OCI-M1 (cell line): ENCODE data around the gene WRAP53.

Experiments
- DNase-seq: peaks from one replicate; lab custom pipeline; 2025; lab: John Stamatoyannopoulos, UW

Gene WRAP53

GRCh38 chr17:7684851-7685532 is 3.3 kb upstream of the WRAP53 start:
- peak; percentile 54 for DNase-seq

DNA sequence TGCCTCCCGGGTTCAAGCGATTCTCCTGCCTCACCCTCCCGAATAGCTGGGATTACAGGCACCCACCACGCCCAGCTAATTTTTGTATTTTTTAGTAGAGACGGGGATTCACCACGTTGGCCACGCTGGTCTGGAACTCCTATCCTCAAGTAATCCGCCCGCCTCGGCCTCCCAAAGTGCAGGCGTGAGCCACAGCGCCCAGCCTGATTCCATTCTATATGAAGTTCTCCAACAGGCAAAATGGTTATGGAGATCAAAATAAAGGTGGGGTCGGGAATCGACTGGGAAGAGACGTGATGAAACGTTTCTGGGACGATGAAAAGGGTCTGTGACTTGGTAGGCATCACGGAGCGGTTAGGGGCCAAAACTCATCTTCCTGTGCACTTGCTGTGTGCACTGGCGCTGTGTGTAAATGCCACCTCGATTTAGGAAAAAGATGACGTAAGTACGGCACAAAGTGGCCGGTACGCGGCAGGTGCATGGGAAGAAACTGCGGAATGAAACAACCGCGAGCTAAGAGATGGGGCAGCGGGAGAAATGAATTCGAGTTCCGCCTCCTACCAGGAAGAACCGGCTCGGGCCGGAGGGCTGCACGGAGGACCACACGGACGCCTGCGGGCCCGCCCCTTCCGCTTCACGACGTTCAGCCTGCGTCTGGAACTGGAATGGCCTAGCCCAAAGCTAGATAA is 2.6 kb upstream of the WRAP53 start:
- peak; percentile 98 for DNase-seq

DNA sequence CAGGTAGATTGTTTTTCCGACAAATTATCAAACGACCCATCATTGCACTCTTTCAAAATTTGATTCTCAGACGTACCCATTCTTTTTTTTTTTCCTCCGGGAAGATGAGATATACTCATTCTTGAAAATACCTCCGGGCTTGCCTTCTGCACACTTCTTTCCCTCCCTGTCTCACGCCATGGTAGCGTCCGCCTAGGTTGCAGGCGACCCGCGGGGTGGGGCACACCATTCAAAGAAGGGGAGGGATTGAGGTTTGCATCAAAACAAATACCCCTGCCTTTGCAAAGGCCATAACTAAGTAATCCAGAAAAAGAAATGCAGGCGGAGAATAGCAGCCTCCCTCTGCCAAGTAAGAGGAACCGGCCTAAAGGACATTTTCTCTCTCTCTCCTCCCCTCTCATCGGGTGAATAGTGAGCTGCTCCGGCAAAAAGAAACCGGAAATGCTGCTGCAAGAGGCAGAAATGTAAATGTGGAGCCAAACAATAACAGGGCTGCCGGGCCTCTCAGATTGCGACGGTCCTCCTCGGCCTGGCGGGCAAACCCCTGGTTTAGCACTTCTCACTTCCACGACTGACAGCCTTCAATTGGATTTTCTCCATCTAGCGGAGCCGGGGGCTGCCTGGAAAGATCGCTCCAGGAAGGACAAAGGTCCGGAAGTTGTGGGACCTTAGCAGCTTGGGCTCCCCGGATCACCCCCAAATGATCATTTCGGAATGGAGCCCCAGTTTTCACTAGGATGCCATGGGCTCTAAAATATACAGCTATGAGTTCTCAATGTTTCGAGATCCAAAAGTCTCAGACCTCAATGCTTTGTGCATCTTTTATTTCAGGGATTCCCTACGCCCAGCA is 1.8 kb upstream of the WRAP53 start:
- DNase-seq = peak; percentile 98

DNA sequence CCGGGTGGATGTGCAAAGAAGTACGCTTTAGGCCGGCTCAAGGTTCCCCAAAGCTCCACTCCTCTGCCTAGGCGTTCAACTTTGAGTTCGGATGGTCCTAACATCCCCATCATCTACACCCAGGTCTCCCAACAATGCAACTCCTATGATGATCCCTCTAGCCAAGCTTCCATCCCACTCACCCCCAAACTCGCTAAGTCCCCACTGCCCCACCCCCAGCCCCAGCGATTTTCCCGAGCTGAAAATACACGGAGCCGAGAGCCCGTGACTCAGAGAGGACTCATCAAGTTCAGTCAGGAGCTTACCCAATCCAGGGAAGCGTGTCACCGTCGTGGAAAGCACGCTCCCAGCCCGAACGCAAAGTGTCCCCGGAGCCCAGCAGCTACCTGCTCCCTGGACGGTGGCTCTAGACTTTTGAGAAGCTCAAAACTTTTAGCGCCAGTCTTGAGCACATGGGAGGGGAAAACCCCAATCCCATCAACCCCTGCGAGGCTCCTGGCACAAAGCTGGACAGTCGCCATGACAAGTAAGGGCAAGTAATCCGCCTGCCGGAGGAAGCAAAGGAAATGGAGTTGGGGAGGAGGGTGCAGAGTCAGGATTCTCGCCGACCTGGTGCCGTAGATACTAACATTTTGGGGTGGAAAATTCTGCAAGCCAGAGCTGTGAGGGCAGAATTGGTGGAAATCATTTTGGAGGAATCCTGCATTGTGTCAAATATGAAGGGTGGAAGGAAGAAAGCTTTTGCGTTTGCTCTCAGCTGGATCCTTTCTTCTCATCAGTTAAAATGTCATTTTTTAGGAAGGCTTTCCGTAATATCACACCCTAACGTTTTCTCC is 987 bp upstream of the WRAP53 start, which contains the start of gene TP53:
TP53 (minus strand) TSS at position 419 of the 836 bp plus-strand sequence. CDS start 10,896 bp downstream, outside the sequence.
- DNase-seq = peak; percentile 98

- peak; percentile 50 for DNase-seq
These were observed 585 bp downstream of the WRAP53 start for GRCh38 chr17:7688808-7689316.

GRCh38 chr17:7695586-7695985 is 7.3 kb downstream of the WRAP53 start:
- DNase-seq = no peak

- DNase-seq = no peak
These were observed 9.7 kb downstream of the WRAP53 start for GRCh38 chr17:7697828-7698588.

- peak; percentile 57 for DNase-seq
These were observed 12.2 kb downstream of the WRAP53 start for GRCh38 chr17:7700510-7700909.

DNA sequence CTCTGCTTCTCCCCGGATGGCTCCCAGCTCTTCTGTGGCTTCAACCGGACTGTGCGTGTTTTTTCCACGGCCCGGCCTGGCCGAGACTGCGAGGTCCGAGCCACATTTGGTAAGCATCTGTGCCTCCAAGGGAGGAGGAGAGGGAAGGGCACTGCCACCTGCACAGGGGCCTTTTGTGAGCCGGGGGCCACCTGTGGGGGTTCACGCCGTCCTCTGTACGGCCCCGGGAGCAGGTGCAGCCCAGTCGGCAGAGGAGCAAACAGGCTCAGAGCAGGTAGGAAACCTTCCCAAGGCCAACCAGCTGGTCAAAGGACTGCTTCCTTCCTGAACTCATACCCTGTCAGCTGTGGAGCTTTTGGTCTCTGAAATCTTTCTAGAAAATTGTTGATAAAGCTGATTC is 13.4 kb downstream of the WRAP53 start:
- DNase-seq = no peak

- no peak for DNase-seq
These were observed 14.5 kb downstream of the WRAP53 start for GRCh38 chr17:7702776-7703175.

- DNase-seq = no peak
These were observed 15.6 kb downstream of the WRAP53 start for GRCh38 chr17:7703584-7704479.

DNA sequence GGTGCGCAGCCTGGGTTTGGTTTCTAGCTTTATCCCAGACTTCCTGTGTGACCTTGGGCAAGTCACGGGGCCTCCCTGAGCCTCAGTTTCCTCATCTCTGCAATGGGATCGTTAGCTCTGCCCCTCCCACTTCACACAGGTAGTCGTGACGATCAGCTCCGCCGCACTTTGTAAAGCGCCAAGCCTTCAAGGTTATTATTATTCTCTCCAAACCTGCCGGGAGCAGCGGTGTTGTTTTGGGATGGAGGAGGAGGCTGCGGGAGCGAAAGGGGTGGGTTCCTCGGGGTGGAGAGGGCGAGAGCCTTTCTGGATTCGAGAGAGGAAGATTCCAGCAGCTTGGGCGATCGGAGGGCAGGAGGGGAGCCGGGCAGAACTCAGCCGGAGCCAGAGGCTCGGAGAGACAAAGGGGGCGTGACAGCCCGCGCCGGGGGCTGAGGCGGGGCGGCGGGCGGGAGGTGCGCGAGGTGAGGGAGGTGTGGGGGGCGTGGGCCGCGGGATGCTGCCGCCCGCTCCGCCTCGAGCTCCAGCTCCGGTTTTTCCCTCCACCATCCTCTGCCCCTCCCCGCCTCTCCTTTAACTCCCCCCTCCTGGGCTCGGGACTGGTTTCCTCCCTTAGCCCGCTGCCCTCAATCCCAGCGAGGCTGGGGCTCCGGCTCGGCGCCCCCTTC is 16.5 kb downstream of the WRAP53 start, which contains the start of gene EFNB3:
EFNB3 (plus strand) TSS at position 602 of the 668 bp plus-strand sequence. CDS start 397 bp downstream, outside the sequence.
- no peak for DNase-seq

DNA sequence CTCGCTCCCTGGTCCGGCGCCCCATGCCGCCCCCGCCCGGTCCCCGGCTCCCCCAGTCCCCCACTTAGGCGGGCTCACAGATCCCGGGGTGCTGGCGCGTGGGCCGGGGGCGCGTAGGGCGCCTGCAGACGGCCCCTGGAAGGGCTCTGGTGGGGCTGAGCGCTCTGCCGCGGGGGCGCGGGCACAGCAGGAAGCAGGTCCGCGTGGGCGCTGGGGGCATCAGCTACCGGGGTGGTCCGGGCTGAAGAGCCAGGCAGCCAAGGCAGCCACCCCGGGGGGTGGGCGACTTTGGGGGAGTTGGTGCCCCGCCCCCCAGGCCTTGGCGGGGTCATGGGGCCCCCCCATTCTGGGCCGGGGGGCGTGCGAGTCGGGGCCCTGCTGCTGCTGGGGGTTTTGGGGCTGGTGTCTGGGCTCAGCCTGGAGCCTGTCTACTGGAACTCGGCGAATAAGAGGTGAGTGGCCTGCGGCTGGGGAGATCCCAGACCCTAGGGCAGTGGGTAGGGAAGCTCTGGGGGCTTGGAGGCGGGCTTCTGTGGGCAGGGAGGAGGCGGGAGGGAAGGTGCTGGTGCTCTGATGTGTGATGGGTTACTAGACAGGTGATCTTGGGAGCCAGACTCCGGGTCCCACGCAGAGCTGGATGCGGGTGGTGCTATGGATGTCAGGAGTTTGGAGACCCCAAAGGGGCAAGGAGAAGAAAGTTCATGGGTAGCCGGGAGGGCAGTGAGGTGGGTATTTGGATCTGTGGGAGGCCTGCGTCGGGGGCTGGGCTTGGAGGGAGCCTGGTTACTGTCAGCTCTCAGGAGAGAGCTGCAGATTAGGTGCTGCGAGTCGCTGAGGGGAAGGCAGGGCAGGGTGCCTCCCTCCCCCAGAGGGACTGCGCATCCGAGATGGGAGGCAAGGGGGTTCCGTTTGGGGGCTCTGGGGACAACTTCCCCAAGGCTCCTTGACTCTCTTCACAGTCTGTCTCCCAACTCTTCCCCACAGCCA is 17.3 kb downstream of the WRAP53 start:
- no peak for DNase-seq

DNA sequence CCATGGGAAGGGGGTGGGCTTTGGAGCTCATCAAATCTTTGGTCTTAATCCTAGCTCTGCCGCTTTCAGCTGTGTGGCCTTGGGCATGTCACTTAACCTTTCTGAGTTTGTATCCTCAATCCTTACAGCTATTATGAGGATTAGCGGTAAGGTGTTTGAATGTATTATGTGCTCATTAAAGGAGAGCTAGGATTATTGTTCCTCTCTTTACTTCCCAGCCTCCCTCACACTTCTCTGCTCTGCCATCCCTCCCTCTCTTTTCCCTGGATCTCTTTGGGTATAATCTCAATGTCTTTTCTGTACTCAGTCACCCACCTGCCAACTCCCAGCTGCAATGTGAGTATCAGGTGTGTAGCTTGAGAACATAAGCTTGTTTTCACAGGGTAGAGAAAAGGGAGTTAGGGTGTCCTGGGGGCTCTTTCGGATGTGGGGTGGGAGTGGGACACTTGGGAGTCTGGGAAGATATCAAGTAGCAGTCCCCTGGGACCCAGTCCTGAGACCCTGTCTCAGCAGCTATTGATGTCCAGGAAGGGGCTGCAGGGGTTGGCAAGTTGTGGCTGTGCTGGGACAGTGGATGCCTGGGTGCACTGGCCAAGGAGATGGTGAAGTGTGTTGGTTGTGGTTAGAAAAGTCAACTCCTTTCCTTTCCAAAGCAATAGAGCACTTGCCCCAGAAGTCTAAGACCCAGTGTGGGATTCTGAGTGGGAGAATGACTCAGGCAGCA is 18.5 kb downstream of the WRAP53 start:
- no peak for DNase-seq

- DNase-seq = no peak
These were observed 19.2 kb downstream of the WRAP53 start for GRCh38 chr17:7707446-7707845.

DNA sequence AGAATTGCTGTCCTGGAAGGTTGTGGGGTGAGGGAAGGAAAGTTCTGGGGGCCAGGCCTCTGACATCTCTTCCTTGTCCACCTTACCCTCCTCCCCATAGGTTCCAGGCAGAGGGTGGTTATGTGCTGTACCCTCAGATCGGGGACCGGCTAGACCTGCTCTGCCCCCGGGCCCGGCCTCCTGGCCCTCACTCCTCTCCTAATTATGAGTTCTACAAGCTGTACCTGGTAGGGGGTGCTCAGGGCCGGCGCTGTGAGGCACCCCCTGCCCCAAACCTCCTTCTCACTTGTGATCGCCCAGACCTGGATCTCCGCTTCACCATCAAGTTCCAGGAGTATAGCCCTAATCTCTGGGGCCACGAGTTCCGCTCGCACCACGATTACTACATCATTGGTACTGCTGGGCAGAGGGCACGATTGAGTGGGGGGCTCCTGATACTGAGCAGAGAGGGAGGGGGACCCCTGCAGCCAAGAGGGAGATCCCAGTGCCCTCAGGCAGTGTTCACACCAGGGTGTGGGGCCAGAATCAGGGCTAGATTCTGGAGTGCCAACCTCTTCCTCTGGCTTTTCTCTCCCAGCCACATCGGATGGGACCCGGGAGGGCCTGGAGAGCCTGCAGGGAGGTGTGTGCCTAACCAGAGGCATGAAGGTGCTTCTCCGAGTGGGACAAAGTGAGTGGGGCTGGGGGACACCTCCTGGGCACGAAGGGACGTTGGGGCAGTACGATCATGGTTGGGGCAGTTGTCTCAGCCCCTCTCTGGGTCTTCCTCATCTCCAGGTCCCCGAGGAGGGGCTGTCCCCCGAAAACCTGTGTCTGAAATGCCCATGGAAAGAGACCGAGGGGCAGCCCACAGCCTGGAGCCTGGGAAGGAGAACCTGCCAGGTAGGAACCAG is 19.8 kb downstream of the WRAP53 start:
- no peak for DNase-seq
